ENCODE data around the gene ZNF267. TPM values are rescaled to one million over a fixed set of nuclear protein-coding genes. Genes with fewer than 3 reads are reported as not detected.

The ZNF267 gene
- total and polyA plus RNA-seq, 2 of the 8 experiments (the other 6 are each of a cell fraction or from before 2014, with no cell fraction given) = 5.5 to 28.3 TPM

DNA sequence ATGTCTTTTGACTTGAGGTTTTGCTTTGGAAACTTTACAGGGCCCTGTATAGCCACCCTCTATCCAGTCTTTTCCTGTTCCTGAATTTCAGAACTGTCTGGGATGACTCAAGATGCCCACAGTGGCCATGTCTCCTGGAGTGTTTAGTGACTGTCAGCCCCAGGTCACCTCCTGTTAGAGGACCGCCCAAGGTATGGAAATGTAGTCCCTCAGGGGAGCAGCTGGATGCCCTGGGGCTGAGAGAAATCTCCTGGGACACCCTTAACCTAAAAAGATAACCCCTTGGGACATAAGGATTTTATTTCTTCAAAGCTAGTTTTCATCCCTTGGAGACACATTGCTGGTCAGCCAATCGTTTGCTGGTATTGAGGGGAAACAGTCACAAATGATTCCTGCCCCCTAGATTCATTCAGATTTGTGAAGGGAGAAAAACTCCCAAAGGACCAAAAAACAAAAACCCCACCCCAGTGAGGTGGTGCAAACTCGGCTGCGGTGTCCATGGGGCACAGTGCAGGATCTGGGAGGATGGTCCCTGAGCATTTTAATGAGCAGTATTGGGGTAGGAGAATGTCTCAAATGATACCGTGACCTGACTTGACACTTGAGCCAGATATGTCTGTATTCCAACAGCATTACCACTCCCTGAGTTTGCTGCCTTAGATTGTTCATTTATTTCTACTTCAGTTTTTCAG, 1.7 kb downstream of the ZNF267 start:
- Histone ChIP-seq H2BK5ac (ENCODE audit: low read depth, low read length) (no peak overlapping the region), H4K8ac (ENCODE audit: extremely low read depth, insufficient read depth, low read length) (no peak overlapping the region), H2BK12ac (ENCODE audit: low read depth, low read length) (no peak overlapping the region), H3K23ac (ENCODE audit: insufficient read length) (no peak overlapping the region), H3K4me1 (replicated peaks in 1 of 4; ENCODE audit: control insufficient read depth in 3 of 4, insufficient read depth in 4 of 4, low read length in 3 of 4) (peaks cover 0 to 3% (median 0%) of the 10 kb centered on the region in 4 experiments; a peak in 2 of 7 replicates), H4K20me1 (replicated peaks in 1 of 2; ENCODE audit: control insufficient read depth in 1 of 2, insufficient read depth in 2 of 2, low read length in 2 of 2) (peaks cover 0 to 7% of the 10 kb centered on the region in 2 experiments), H2AFZ (ENCODE audit: low read length) (no peak overlapping the region), H2BK20ac (ENCODE audit: low read length) (no peak overlapping the region), H3K4me3 (ENCODE audit: extremely low read depth in 1 of 4, insufficient read depth in 2 of 4, low read depth in 3 of 4, low read length in 4 of 4) (peak overlapping the region; percentile 88 to 99 (median 96); a peak in 5 of 8 replicates), H2AK5ac (ENCODE audit: low read depth, low read length) (no peak overlapping the region), H3K27me3 (replicated peaks in 1 of 4; ENCODE audit: control insufficient read depth in 3 of 4, extremely low read depth in 1 of 4, insufficient read depth in 3 of 4, low read length in 3 of 4) (0 out of 7 replicates have a peak, but pooled peaks cover 0 to 2% (median 0%) of the 10 kb centered on the region in 4 experiments), H3K79me2 (ENCODE audit: control insufficient read depth in 1 of 2, insufficient read depth in 2 of 2, low read length in 2 of 2) (peaks cover 21 to 62% of the 10 kb centered on the region in 2 experiments), H2BK15ac (ENCODE audit: low read length) (no peak overlapping the region), H3K79me1 (ENCODE audit: low read depth, low read length) (peaks cover 14% of the 10 kb centered on the region), H3K9ac (replicated peaks in 1 of 4; ENCODE audit: extremely low read depth in 1 of 4, low read depth in 3 of 4, low read length in 3 of 4) (no peak overlapping the region), H3K56ac (replicated peaks; ENCODE audit: insufficient read length, low read depth, low read length) (no peak overlapping the region), H3K4ac (replicated peaks; ENCODE audit: insufficient read length, low read depth, low read length) (no peak overlapping the region), H4K91ac (replicated peaks; ENCODE audit: insufficient read length, low read length) (no peak overlapping the region), H3K27ac (ENCODE audit: low read depth, low read length) (no peak overlapping the region), H3K4me2 (ENCODE audit: insufficient read depth in 1 of 2, low read depth in 2 of 2, low read length in 2 of 2) (peak overlapping the region; percentile 61 to 71), H3K23me2 (ENCODE audit: low read depth, low read length) (no peaks in the 10 kb centered on the region; the same call in 1 of the 2 replicates), H3K14ac (ENCODE audit: insufficient read length) (no peak overlapping the region), H2BK120ac (replicated peaks; ENCODE audit: low read depth, low read length) (no peak overlapping the region), H4K5ac (ENCODE audit: insufficient read length, low read depth, low read length) (no peak overlapping the region), H3K36me3 (ENCODE audit: control insufficient read depth in 2 of 4, insufficient read depth in 4 of 4, low read length in 3 of 4) (peaks cover 0 to 5% (median 0%) of the 10 kb centered on the region in 4 experiments; a peak in 4 of 8 replicates), H3K9me3 (ENCODE audit: insufficient read depth in 2 of 2, low read depth in 1 of 2, low read length in 1 of 2) (no peaks in the 10 kb centered on the region), H3K18ac (ENCODE audit: extremely low read depth, low read length) (no peak overlapping the region)
- WGBS, 2 experiments (ENCODE audit: extremely low coverage in 1 of 2, insufficient coverage in 1 of 2, insufficient read length in 1 of 2, insufficient replicate concordance in 2 of 2, low coverage in 1 of 2, low lambda C conversion rate in 2 of 2, missing lambda C conversion rate in 1 of 2) = 89% methylated on average over 5 of the region's 5 CpGs; no CpG with 5 or more reads in 1 of the 2 experiments
- DNase-seq (ENCODE audit: low read depth in 1 of 2, low spot score in 2 of 2) (no peak), FAIRE-seq (no peak)
- CTCF ChIA-PET (ENCODE audit: partially characterized antibody) = no interaction called here
- no peak for TF ChIP-seq SAP30 (IDR thresholded peaks at IDR 0.05; ENCODE audit: insufficient read depth, insufficient replicate concordance, low read length)
- POLR2A ChIA-PET (ENCODE audit: partially characterized antibody) = no interaction called here
